Measurements from ENCODE around the gene GPRC5C. TPM values are rescaled to one million over a fixed set of nuclear protein-coding genes. Genes with fewer than 3 reads are reported as not detected.
"Not testable (repeated sequence)": the region's sequence is repeated elsewhere in the genome, so short reads cannot be mapped to it uniquely, and the experiment has no call there.

Gene GPRC5C
- total RNA-seq, 1 experiment from 2014 or later = 15.5 TPM

DNA sequence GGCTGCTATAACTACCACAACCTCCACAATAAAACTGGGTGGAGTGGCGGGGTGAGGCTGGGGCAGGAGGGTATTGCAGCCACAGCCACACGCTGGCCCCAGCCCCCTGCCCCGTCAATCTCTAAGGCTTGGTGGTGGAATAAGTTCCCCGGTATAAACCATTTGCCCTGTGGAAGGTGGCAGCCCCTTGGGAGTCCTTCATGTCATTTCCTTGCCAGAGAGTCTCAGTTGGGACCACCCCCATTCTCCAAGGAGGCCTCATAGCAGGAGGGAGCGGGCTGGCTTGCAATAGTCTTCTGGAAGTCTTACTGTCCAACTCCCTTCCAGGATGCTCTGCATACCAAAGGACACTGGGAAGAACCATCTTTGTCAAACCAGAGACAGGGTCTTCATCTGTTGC is 54.0 kb downstream of the GPRC5C start:
- Histone ChIP-seq H2BK5ac (ENCODE audit: insufficient read length, low read length) (no peak overlapping the region), H3K79me1 (ENCODE audit: insufficient read depth, low read depth, low read length, poor library complexity, severe bottlenecking) (no peaks in the 10 kb centered on the region), H2AK5ac (ENCODE audit: insufficient read length, low read length) (no peak overlapping the region), H2AFZ (ENCODE audit: low read length) (no peak overlapping the region), H3K23me2 (ENCODE audit: insufficient read length, low read depth, low read length, poor library complexity, severe bottlenecking) (no peaks in the 10 kb centered on the region), H3K4me1 (ENCODE audit: insufficient read depth, low read length) (no peaks in the 10 kb centered on the region), H3K56ac (ENCODE audit: insufficient read length, low read depth, low read length) (no peak overlapping the region), H4K20me1 (ENCODE audit: control insufficient read depth, insufficient read depth, insufficient read length) (no peaks in the 10 kb centered on the region), H3K23ac (ENCODE audit: insufficient read length, low read depth, low read length) (no peak overlapping the region), H3K18ac (ENCODE audit: insufficient read length, low read depth, low read length) (no peak overlapping the region), H3K27me3 (ENCODE audit: insufficient read depth, low read length) (no peaks in the 10 kb centered on the region), H2BK20ac (ENCODE audit: low read depth, low read length, poor library complexity, severe bottlenecking) (no peak overlapping the region), H3K79me2 (ENCODE audit: insufficient read depth, low read length) (no peaks in the 10 kb centered on the region), H3K14ac (ENCODE audit: insufficient read depth, low read length) (no peak overlapping the region), H4K91ac (ENCODE audit: insufficient read length, low read depth, low read length) (no peak overlapping the region), H2BK12ac (ENCODE audit: insufficient read length, low read depth, low read length) (no peak overlapping the region), H3K9ac (ENCODE audit: extremely low read depth, insufficient read length, low read length) (no peak overlapping the region), H3K4ac (ENCODE audit: low read depth, low read length) (no peak overlapping the region), H3K4me2 (ENCODE audit: insufficient read depth, insufficient read length, low read length) (no peak overlapping the region), H2BK120ac (ENCODE audit: low read depth, low read length, poor library complexity, severe bottlenecking) (no peak overlapping the region), H3K9me3 (ENCODE audit: control insufficient read depth, low read depth, low read length) (no peaks in the 10 kb centered on the region), H3T11ph (ENCODE audit: low read length) (no peak overlapping the region), H2BK15ac (ENCODE audit: low read depth, low read length) (no peak overlapping the region), H3K27ac (ENCODE audit: insufficient read length, low read depth, low read length) (no peak overlapping the region), H4K8ac (replicated peaks; ENCODE audit: insufficient read length, low read depth, low read length) (no peak overlapping the region), H4K5ac (ENCODE audit: insufficient read length, low read depth, low read length) (no peak overlapping the region)
- no peaks in the 10 kb centered on the region for H3K4me1 Mint-ChIP-seq
- peaks cover 51% of the 10 kb centered on the region for H3K27me3 Mint-ChIP-seq (ENCODE audit: low read depth)
- no CpG with 5 or more reads among the region's 5 CpGs for WGBS (ENCODE audit: extremely low coverage, insufficient read length, low lambda C conversion rate)
- H3K4me3 Mint-ChIP-seq = no peak overlapping the region
- no peak overlapping the region for H3K27ac Mint-ChIP-seq
- TF ChIP-seq, protein P1, sequence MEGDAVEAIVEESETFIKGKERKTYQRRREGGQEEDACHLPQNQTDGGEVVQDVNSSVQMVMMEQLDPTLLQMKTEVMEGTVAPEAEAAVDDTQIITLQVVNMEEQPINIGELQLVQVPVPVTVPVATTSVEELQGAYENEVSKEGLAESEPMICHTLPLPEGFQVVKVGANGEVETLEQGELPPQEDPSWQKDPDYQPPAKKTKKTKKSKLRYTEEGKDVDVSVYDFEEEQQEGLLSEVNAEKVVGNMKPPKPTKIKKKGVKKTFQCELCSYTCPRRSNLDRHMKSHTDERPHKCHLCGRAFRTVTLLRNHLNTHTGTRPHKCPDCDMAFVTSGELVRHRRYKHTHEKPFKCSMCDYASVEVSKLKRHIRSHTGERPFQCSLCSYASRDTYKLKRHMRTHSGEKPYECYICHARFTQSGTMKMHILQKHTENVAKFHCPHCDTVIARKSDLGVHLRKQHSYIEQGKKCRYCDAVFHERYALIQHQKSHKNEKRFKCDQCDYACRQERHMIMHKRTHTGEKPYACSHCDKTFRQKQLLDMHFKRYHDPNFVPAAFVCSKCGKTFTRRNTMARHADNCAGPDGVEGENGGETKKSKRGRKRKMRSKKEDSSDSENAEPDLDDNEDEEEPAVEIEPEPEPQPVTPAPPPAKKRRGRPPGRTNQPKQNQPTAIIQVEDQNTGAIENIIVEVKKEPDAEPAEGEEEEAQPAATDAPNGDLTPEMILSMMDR (conservative IDR thresholded peaks at IDR 0.05) = no peak
- H3K9me3 Mint-ChIP-seq = peaks cover 15% of the 10 kb centered on the region in 2 experiments
- DNase-seq = peak; percentile 19
- peaks cover 0 to 9% (median 3%) of the 10 kb centered on the region in 3 experiments; a peak in 3 of 7 replicates for H3K36me3 Mint-ChIP-seq (ENCODE audit: insufficient read depth in 1 of 3, low read depth in 3 of 3)

DNA sequence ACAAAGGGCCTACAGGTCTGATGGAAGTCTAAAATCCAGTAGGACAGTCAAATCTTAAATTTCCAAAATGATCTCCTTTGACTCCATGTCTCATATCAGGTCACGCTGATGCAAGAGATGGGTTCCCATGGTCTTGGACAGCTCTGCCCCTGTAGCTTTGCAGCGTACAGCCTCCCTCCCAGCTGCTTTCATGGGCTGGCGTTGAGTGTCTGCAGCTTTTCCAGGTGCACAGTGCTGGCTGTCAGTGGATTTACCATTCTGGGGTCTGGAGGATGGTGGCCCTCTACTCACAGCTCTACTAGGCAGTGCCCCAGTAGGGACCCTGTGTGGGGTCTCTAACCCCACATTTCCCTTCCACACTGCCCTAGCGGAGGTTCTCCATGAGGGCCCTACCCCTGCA is 56.4 kb downstream of the GPRC5C start:
- not testable (repeated sequence) for H3K27ac ChIP-seq (ENCODE audit: insufficient read length, low read depth, low read length); H3K9ac ChIP-seq (ENCODE audit: extremely low read depth, insufficient read length, low read length); H4K8ac ChIP-seq (replicated peaks; ENCODE audit: insufficient read length, low read depth, low read length); H3K27ac Mint-ChIP-seq; H3K27me3 ChIP-seq (ENCODE audit: insufficient read depth, low read length); H3K9me3 ChIP-seq (ENCODE audit: control insufficient read depth, low read depth, low read length); H3K4ac ChIP-seq (ENCODE audit: low read depth, low read length); H2BK12ac ChIP-seq (ENCODE audit: insufficient read length, low read depth, low read length); H3K23me2 ChIP-seq (ENCODE audit: insufficient read length, low read depth, low read length, poor library complexity, severe bottlenecking); H2BK120ac ChIP-seq (ENCODE audit: low read depth, low read length, poor library complexity, severe bottlenecking); H3T11ph ChIP-seq (ENCODE audit: low read length); H2BK5ac ChIP-seq (ENCODE audit: insufficient read length, low read length); H3K56ac ChIP-seq (ENCODE audit: insufficient read length, low read depth, low read length); H3K18ac ChIP-seq (ENCODE audit: insufficient read length, low read depth, low read length); H2AK5ac ChIP-seq (ENCODE audit: insufficient read length, low read length); H3K4me3 Mint-ChIP-seq; H3K23ac ChIP-seq (ENCODE audit: insufficient read length, low read depth, low read length); H4K91ac ChIP-seq (ENCODE audit: insufficient read length, low read depth, low read length); H2BK15ac ChIP-seq (ENCODE audit: low read depth, low read length); H3K14ac ChIP-seq (ENCODE audit: insufficient read depth, low read length); H4K20me1 ChIP-seq (ENCODE audit: control insufficient read depth, insufficient read depth, insufficient read length); H3K79me1 ChIP-seq (ENCODE audit: insufficient read depth, low read depth, low read length, poor library complexity, severe bottlenecking); H4K5ac ChIP-seq (ENCODE audit: insufficient read length, low read depth, low read length); H3K79me2 ChIP-seq (ENCODE audit: insufficient read depth, low read length); H3K4me1 ChIP-seq (ENCODE audit: insufficient read depth, low read length); H2AFZ ChIP-seq (ENCODE audit: low read length); H2BK20ac ChIP-seq (ENCODE audit: low read depth, low read length, poor library complexity, severe bottlenecking); H3K36me3 Mint-ChIP-seq (ENCODE audit: insufficient read depth in 1 of 3, low read depth in 3 of 3); H3K4me1 Mint-ChIP-seq; H3K4me2 ChIP-seq (ENCODE audit: insufficient read depth, insufficient read length, low read length)
- H3K27me3 Mint-ChIP-seq (ENCODE audit: low read depth) = peaks cover 36% of the 10 kb centered on the region
- whole genome bisulfite sequencing (ENCODE audit: extremely low coverage, insufficient read length, low lambda C conversion rate) = no CpG with 5 or more reads among the region's 4 CpGs
- H3K9me3 Mint-ChIP-seq = peaks cover 15% of the 10 kb centered on the region in 2 experiments
- peak; percentile 5 for DNase-seq

Data from H9 (cell line).